Measurements from ENCODE around the gene RMDN2. TPM values are rescaled to one million over a fixed set of nuclear protein-coding genes. Genes with fewer than 3 reads are reported as not detected.

RMDN2 gene
- total and polyA plus RNA-seq, 12 donors, result 28.5 to 126 (median 55.9) TPM

DNA sequence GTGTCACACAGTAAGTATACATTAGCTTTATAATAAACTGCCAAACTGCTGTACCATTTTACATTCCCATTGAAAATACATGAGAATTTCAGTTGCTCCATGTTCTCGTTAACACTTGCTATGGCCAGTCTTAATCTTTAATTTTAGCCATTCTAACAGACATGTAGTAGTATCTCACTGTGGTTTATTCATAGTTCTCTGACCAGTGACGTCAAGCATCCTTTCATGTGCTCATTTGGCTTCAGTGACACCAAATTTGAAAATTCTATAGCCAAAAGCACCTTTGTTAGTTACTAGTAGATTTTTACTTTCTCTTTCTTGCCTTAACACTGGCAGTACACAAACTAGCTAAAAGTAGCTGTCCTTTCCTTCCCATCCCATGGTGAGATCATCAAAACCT is 107.9 kb downstream of the RMDN2 start:
- Histone ChIP-seq H3K4me3 (no peak overlapping the region), H3K36me3 (replicated peaks in 1 of 2) (no peaks in the 10 kb centered on the region), H3K27me3 (no peaks in the 10 kb centered on the region), H3K4me1 (replicated peaks in 1 of 2) (peaks cover 0 to 9% of the 10 kb centered on the region in 2 donors), H3K9me3 (replicated peaks in 1 of 3) (no peaks in the 10 kb centered on the region), H3K27ac (no peak overlapping the region)
- intact Hi-C loops (cut with DNase I), result no loop called here
- 85 to 97% (median 95%) methylated on average over 2 of the region's 2 CpGs for WGBS, 4 donors
- no peak for TF ChIP-seq POLR2A (IDR thresholded peaks at IDR 0.05)
- TF ChIP-seq, protein P1, sequence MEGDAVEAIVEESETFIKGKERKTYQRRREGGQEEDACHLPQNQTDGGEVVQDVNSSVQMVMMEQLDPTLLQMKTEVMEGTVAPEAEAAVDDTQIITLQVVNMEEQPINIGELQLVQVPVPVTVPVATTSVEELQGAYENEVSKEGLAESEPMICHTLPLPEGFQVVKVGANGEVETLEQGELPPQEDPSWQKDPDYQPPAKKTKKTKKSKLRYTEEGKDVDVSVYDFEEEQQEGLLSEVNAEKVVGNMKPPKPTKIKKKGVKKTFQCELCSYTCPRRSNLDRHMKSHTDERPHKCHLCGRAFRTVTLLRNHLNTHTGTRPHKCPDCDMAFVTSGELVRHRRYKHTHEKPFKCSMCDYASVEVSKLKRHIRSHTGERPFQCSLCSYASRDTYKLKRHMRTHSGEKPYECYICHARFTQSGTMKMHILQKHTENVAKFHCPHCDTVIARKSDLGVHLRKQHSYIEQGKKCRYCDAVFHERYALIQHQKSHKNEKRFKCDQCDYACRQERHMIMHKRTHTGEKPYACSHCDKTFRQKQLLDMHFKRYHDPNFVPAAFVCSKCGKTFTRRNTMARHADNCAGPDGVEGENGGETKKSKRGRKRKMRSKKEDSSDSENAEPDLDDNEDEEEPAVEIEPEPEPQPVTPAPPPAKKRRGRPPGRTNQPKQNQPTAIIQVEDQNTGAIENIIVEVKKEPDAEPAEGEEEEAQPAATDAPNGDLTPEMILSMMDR (IDR thresholded peaks at IDR 0.05), result no peak
- no peak for DNase-seq

- no peaks in the 10 kb centered on the region for H3K27me3 ChIP-seq
- peaks cover 0 to 9% of the 10 kb centered on the region in 2 donors for H3K4me1 ChIP-seq (replicated peaks in 1 of 2)
- TF ChIP-seq POLR2A (IDR thresholded peaks at IDR 0.05), result no peak
- TF ChIP-seq, protein P1 (IDR thresholded peaks at IDR 0.05), result no peak
- no peak overlapping the region for H3K4me3 ChIP-seq
- DNase-seq, result no peak
- no peak overlapping the region for H3K27ac ChIP-seq
- WGBS, 4 donors, result 44 to 86% (median 47%) methylated on average over 2 of the region's 2 CpGs
- no peaks in the 10 kb centered on the region for H3K36me3 ChIP-seq (replicated peaks in 1 of 2)
- no peaks in the 10 kb centered on the region for H3K9me3 ChIP-seq (replicated peaks in 1 of 3)
- intact Hi-C loops (cut with DNase I), result no loop called here
These were observed 108.6 kb downstream of the RMDN2 start for GRCh38 chr2:38033646-38034045.

GRCh38 chr2:38035968-38036367 is 110.9 kb downstream of the RMDN2 start:
- intact Hi-C loops (cut with DNase I), result no loop called here
- H3K27me3 ChIP-seq, result no peaks in the 10 kb centered on the region
- TF ChIP-seq, protein P1 (IDR thresholded peaks at IDR 0.05), result no peak
- TF ChIP-seq POLR2A (IDR thresholded peaks at IDR 0.05), result no peak
- no peaks in the 10 kb centered on the region for H3K36me3 ChIP-seq (replicated peaks in 1 of 2)
- no peak overlapping the region for H3K4me3 ChIP-seq
- peaks cover 0 to under 1% of the 10 kb centered on the region in 2 donors for H3K4me1 ChIP-seq (replicated peaks in 1 of 2)
- H3K27ac ChIP-seq, result no peak overlapping the region
- DNase-seq, result no peak
- WGBS, 4 donors, result 88 to 91% (median 90%) methylated on average over 7 of the region's 7 CpGs
- H3K9me3 ChIP-seq (replicated peaks in 1 of 3), result no peaks in the 10 kb centered on the region

- DNase-seq, result no peak
- intact Hi-C loops (cut with DNase I), result no loop called here
- no peak overlapping the region for H3K4me3 ChIP-seq
These were observed 112.2 kb downstream of the RMDN2 start for GRCh38 chr2:38037325-38037724.

More at GRCh38 chr2:38037325-38037724, 112.2 kb downstream of the RMDN2 start:
- H3K27ac ChIP-seq, result peak overlapping the region in 2 of 5 donors; percentile 38 to 50
- no peaks in the 10 kb centered on the region for H3K9me3 ChIP-seq (replicated peaks in 1 of 3)
- TF ChIP-seq, protein P1 (IDR thresholded peaks at IDR 0.05), result no peak
- no peak for TF ChIP-seq POLR2A (IDR thresholded peaks at IDR 0.05)
- 87 to 95% (median 94%) methylated on average over 4 of the region's 4 CpGs for WGBS, 4 donors
- no peaks in the 10 kb centered on the region for H3K4me1 ChIP-seq (replicated peaks in 1 of 2)
- H3K36me3 ChIP-seq (replicated peaks in 1 of 2), result no peaks in the 10 kb centered on the region
- no peaks in the 10 kb centered on the region for H3K27me3 ChIP-seq
